Ovary (tissue), 3 donors: ENCODE results near the gene HRAS.

Experiments
- EP300 ChIP-seq: sonication (generic); formaldehyde crosslinking; IDR thresholded peaks from one replicate; pipeline ENCODE4 v1.6.1; 2017; ENCODE audit warnings: antibody characterized with exemption
- POLR2A ChIP-seq: fragments of 450-650 bp; IDR thresholded peaks from one replicate; pipeline ENCODE4 v1.6.1; 2017; ENCODE audit warnings: antibody characterized with exemption, mild to moderate bottlenecking, moderate library complexity
- TF ChIP-seq, protein P1 (sequence below), 3 donors: fragments of 450-650 bp in 2 of 3; fragments of 200-600 bp in 1 of 3; IDR thresholded peaks; one replicate each; pipeline versions ENCODE4 v1.5.1 to v1.8.0; 2016 to 2022; ENCODE audit warnings: antibody characterized with exemption in 3 of 3, mild to moderate bottlenecking in 1 of 3
- donor health status: DM: no; HTN: no; CAD: no.

DNA sequence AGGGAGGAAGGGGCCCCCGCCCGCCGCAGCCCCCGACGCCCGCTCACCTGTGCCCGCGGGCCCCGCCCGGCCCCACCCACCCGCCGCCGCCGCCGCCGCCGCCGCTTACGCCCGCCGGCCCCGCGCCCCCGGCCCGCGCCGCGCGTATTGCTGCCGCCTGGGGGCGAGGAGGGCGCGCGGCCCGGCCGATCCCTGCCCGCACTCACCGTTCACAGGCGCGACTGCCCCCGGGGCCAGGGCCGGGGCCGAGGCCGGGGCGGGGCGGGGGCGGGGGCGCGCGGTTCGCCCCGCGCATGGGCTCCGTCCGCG lies 212 bp downstream of the HRAS start:
- TF ChIP-seq POLR2A (no peak), EP300 (no peak)
- TF ChIP-seq, protein P1, sequence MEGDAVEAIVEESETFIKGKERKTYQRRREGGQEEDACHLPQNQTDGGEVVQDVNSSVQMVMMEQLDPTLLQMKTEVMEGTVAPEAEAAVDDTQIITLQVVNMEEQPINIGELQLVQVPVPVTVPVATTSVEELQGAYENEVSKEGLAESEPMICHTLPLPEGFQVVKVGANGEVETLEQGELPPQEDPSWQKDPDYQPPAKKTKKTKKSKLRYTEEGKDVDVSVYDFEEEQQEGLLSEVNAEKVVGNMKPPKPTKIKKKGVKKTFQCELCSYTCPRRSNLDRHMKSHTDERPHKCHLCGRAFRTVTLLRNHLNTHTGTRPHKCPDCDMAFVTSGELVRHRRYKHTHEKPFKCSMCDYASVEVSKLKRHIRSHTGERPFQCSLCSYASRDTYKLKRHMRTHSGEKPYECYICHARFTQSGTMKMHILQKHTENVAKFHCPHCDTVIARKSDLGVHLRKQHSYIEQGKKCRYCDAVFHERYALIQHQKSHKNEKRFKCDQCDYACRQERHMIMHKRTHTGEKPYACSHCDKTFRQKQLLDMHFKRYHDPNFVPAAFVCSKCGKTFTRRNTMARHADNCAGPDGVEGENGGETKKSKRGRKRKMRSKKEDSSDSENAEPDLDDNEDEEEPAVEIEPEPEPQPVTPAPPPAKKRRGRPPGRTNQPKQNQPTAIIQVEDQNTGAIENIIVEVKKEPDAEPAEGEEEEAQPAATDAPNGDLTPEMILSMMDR (IDR thresholded peaks at IDR 0.05) = no peak
